Diencephalon (tissue), 1 donor: ENCODE results near the gene GLMP. TPM values are rescaled to one million over a fixed set of nuclear protein-coding genes. Genes with fewer than 3 reads are reported as not detected.

Experiments
- total RNA-seq: library from RNA; depleted of rRNA; stranded (reverse); fragments of >200 nt; gene quantifications from one replicate; pipeline ENCODE4 v1.2.3, GENCODE V29; 2014

Gene GLMP
- 11.5 TPM for total RNA-seq

DNA sequence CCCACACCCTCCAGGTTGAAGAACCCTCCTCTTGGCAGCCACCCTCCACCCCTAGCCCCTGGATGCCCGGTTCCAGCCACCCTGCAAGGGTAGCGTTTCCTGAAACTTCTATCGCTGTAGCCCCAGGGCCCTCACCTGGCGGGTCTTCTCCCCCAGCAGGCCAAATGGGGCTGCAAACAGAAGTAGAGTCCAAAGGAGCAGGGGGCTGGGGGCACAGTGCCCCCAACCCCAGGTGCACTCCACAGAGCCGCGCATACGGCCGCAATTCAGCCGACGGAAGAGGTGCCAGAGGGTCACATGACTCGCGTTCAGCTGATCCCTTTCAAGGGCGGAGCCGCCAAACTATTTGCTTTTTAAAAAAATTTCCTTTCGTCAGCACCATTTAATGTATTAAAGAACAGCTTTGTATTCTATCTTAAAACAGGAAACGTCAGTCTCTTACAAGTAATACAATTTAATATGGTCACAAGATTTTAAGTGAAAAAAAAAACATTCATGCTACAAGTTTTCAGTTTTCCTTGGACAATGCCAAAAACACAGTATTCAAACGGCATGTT lies at the start of gene GLMP:
Gene GLMP, minus strand, starts transcription at position 289 of the 557 bp plus-strand sequence. Its CDS starts 34 bp downstream, at position 255.

DNA sequence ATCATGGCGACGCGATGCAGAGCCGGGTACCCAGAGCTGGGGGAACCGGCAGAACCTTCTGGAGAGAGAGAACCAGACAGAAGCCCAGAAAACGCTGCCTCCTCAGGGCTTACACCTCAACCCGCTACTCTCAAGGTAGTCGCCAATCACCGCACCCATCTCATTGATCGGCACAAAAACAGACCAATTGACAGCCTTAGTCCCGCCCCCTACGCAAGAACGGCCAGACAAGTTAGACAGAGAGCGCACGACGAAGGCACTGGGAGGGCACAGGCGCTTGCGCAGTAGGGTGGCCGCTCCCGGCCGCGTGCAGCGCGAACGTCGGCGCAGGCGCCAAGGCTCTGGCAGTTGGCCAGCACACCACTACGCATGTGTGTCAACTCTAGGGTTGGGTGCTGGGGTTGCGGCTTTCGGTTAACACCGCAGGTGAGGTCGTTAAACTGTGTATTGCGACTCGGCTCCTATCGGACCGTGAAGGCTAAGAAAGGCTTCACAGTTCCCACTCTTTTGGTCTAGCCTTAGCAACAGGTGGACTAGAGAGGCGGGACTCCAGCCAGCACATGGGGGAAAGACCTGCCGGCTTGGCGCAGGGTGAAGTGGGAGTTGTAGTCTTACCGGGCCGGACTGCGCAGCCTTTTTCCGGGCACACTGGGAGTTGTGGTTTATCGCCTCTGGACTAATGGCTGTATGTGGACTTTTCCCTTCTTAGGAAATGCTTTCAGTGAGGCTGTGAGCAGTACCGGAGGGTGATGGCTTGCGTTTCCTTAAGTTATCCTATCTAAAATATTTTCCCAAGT lies 42.9 kb upstream of the GLMP start, which contains the start of the genes CCT3 and TSACC:
Gene CCT3, minus strand, starts transcription at position 113 of the 797 bp plus-strand sequence. Its CDS starts 108 bp downstream, at position 5.
Gene TSACC, plus strand, starts transcription at position 347 of the 797 bp plus-strand sequence. CDS start 1,232 bp downstream, outside the sequence.

GRCh38 chr1:156298852-156299357 lies 3.4 kb upstream of the GLMP start, which contains the start of gene VHLL:
Gene VHLL, minus strand, starts transcription at chr1:156299307. Its CDS starts 118 bp downstream, at chr1:156299189.

DNA sequence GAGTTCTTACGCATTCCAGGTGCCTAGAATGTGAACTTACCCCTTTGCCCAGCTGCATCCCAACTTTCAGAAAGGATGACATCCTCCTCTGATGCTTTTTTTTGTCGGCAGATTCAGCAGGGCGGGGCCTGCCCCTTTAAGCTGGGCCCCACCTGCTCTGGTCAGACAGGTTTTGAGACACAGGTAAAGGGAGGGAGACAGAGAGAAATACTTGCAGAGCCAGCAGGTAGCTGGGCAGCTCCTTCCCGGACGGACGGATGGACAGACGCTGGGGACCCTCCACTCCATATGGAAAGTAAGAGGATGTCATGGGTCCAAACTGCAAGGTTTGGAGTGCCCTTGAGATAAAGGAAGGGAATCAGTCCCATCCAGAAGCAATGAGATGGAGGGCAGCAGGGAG lies 11.4 kb downstream of the GLMP start, which contains the start of gene TMEM79:
Gene TMEM79, plus strand, starts transcription at position 214 of the 400 bp plus-strand sequence. CDS start 902 bp downstream, outside the sequence.

GRCh38 chr1:156282479-156283222 lies 12.8 kb downstream of the GLMP start, which contains the start of gene SMG5:
Gene SMG5, minus strand, starts transcription at chr1:156282825. Its CDS starts 145 bp downstream, at chr1:156282680.

DNA sequence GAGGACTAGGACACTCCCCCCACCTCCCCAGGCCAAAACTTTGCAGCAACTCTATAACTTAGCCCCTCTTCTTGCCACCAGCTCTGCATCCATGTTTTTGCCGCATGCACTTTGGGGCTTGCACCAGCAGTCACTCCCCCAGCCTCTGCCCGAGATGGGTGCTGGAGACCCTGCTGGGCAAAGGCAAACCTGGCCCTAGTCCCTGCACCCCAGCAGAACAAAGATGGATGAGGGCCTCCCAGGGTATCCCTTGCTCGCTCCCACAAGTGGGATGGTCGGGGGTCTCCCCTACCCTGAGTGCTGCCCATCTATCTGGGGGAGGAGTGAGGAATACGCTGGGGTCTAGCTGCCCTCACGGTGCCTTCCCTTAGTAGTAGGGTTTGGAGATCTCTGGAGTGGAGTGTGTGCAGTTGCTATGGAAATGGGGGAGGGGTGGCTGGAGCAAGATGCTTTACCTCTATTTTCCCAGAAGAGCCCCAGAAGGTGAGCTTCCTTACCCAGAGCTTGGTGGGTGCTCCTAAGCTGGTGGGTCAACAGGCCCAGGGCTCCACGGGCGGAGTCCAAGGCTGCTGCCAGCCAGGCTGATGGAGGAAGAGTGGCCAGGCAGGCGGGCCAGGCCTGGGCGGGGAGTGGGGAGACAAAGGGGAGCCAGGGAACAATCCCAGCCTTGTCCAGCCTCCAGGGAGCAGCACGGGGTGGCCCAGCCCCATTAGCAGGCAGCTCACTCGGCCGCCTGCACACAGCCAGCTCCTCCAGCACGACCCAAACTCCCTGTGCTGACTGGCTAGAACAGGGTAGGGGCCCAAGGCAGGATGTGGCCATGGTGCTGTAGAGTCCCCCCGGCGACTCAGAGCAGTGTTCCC lies 47.8 kb downstream of the GLMP start, which contains the start of gene PAQR6:
Gene PAQR6, minus strand, starts transcription at position 597 of the 863 bp plus-strand sequence. CDS start 1,325 bp downstream, outside the sequence.

Other genes with a start within 250 kb of the GLMP start
- 30.9 TPM for gene UBQLN4, start 241.9 kb downstream of the GLMP start, total RNA-seq
- gene LAMTOR2, start 240.9 kb downstream of the GLMP start, total RNA-seq: 55.8 TPM
- gene RAB25, start 234.5 kb downstream of the GLMP start, total RNA-seq: not detected
- gene MEX3A, start 213.2 kb downstream of the GLMP start, total RNA-seq: 33.4 TPM
- gene LMNA, start 181.0 kb downstream of the GLMP start, total RNA-seq: 29.5 TPM
- gene SEMA4A, start 142.1 kb downstream of the GLMP start, total RNA-seq: 23.3 TPM
- gene SLC25A44, start 101.6 kb downstream of the GLMP start, total RNA-seq: 14.8 TPM
- gene PMF1, start 82.7 kb downstream of the GLMP start, total RNA-seq: 33.7 TPM
- not detected for gene BGLAP, start 53.5 kb downstream of the GLMP start, total RNA-seq
- gene PAQR6, start 47.6 kb downstream of the GLMP start, total RNA-seq: 25.6 TPM
- gene SMG5, start 12.9 kb downstream of the GLMP start, total RNA-seq: 38.3 TPM
- 2.1 TPM for gene TMEM79, start 11.4 kb downstream of the GLMP start, total RNA-seq
- 0.69 TPM for gene VHLL, start 3.6 kb upstream of the GLMP start, total RNA-seq
- 279 TPM for gene CCT3, start 42.6 kb upstream of the GLMP start, total RNA-seq
- not detected for gene TSACC, start 42.8 kb upstream of the GLMP start, total RNA-seq
- not detected for gene RHBG, start 73.5 kb upstream of the GLMP start, total RNA-seq
- gene MEF2D, start 205.1 kb upstream of the GLMP start, total RNA-seq: 7.6 TPM